GM23338 (cell line): ENCODE results near the gene NDUFS6.

Experiments used
- EZH2phosphoT487 ChIP-seq: fragments of 200-600 bp; sonication (generic); IDR thresholded peaks from one replicate; pipeline ENCODE4 v1.8.1; 2018; ENCODE audit warnings: antibody characterized with exemption; ENCODE audit not compliant: unreplicated experiment
- TF ChIP-seq, protein P1 (sequence below): IDR thresholded peaks from one replicate; pipeline ENCODE4 v1.6.1; 2018; ENCODE audit warnings: antibody characterized with exemption; ENCODE audit not compliant: unreplicated experiment
- TF ChIP-seq, protein P2 (sequence below), 2 experiments: fragments of 200-600 bp in 1 of 2; sonication (generic) in 1 of 2; conservative IDR thresholded peaks; 2 replicates each; pipeline versions ENCODE4 v1.5.1 to v1.6.1; 2016 to 2017; ENCODE audit warnings: antibody characterized with exemption in 2 of 2, low read depth in 2 of 2, mild to moderate bottlenecking in 2 of 2, moderate library complexity in 1 of 2

DNA sequence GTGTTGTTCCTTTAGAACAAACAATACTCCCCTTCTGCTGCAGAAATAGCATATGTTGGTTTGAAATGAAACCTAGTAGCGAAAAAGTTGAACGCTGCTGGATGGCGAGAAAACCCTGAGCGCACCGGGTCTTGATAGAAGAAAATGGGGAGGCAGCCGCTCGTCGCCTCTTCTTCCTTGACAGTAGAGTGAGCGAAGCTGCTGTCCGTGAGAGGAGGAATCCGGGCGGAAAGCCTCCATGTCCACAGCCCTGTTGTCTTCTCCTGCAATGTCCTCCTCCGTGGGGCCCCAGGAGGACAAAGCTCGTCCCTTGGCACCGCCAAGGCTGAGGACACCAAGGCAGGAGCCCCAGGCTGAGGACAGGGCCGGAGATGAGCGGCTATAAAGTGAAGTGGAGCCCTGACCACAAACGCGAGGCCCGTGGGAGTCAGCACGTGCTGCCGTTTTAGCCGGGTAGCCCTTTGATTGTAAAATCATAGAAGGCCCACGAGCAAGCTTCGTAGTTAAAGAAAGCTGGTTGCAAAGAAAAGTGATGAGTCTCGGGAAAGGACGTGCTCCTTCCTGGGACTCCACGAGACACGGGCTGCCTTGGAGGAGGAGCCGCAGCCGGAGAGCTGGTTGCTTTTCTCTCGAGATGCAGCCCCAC lies 37.1 kb upstream of the NDUFS6 start:
- TF ChIP-seq, protein P1, sequence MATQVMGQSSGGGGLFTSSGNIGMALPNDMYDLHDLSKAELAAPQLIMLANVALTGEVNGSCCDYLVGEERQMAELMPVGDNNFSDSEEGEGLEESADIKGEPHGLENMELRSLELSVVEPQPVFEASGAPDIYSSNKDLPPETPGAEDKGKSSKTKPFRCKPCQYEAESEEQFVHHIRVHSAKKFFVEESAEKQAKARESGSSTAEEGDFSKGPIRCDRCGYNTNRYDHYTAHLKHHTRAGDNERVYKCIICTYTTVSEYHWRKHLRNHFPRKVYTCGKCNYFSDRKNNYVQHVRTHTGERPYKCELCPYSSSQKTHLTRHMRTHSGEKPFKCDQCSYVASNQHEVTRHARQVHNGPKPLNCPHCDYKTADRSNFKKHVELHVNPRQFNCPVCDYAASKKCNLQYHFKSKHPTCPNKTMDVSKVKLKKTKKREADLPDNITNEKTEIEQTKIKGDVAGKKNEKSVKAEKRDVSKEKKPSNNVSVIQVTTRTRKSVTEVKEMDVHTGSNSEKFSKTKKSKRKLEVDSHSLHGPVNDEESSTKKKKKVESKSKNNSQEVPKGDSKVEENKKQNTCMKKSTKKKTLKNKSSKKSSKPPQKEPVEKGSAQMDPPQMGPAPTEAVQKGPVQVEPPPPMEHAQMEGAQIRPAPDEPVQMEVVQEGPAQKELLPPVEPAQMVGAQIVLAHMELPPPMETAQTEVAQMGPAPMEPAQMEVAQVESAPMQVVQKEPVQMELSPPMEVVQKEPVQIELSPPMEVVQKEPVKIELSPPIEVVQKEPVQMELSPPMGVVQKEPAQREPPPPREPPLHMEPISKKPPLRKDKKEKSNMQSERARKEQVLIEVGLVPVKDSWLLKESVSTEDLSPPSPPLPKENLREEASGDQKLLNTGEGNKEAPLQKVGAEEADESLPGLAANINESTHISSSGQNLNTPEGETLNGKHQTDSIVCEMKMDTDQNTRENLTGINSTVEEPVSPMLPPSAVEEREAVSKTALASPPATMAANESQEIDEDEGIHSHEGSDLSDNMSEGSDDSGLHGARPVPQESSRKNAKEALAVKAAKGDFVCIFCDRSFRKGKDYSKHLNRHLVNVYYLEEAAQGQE = no peak
- no peak for TF ChIP-seq EZH2phosphoT487
- TF ChIP-seq, protein P2, sequence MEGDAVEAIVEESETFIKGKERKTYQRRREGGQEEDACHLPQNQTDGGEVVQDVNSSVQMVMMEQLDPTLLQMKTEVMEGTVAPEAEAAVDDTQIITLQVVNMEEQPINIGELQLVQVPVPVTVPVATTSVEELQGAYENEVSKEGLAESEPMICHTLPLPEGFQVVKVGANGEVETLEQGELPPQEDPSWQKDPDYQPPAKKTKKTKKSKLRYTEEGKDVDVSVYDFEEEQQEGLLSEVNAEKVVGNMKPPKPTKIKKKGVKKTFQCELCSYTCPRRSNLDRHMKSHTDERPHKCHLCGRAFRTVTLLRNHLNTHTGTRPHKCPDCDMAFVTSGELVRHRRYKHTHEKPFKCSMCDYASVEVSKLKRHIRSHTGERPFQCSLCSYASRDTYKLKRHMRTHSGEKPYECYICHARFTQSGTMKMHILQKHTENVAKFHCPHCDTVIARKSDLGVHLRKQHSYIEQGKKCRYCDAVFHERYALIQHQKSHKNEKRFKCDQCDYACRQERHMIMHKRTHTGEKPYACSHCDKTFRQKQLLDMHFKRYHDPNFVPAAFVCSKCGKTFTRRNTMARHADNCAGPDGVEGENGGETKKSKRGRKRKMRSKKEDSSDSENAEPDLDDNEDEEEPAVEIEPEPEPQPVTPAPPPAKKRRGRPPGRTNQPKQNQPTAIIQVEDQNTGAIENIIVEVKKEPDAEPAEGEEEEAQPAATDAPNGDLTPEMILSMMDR (conservative IDR thresholded peaks at IDR 0.05; ENCODE audit: low read depth in 2 of 2) = no peak; a peak in 1 of 4 replicates
